Neuronal stem cell (in vitro differentiated cells): ENCODE data around the gene PRDM5.
A peak's percentile ranks its signal among the peaks of the same experiment; 100 is the strongest.
"Not testable (repeated sequence)": the region's sequence is repeated elsewhere in the genome, so short reads cannot be mapped to it uniquely, and the experiment has no call there.

Source experiments
- DNase-seq: peaks from one replicate; pipeline ENCODE4 v3.0.0-alpha.2; 2013; ENCODE audit warnings: low spot score
- H2AFZ ChIP-seq: one replicate; pipeline ENCODE4 v1.6.1; 2013; ENCODE audit warnings: mild to moderate bottlenecking, low read length, inconsistent platforms
- H2AK5ac ChIP-seq: 2 replicates; pipeline ENCODE4 v1.6.1; 2013; ENCODE audit warnings: low read depth, mild to moderate bottlenecking, inconsistent platforms, low read length, moderate library complexity, mixed read lengths
- H2BK120ac ChIP-seq: 2 replicates; pipeline ENCODE4 v1.6.1; 2013; ENCODE audit warnings: low read depth, mild to moderate bottlenecking, inconsistent platforms, low read length, moderate library complexity, mixed read lengths
- H2BK12ac ChIP-seq: one replicate; pipeline ENCODE4 v1.6.1; 2013; ENCODE audit warnings: low read length, inconsistent platforms
- H2BK15ac ChIP-seq: 2 replicates; pipeline ENCODE4 v1.6.1; 2013; ENCODE audit warnings: mild to moderate bottlenecking, low read length, inconsistent platforms, mixed read lengths
- H2BK5ac ChIP-seq: one replicate; pipeline ENCODE4 v1.6.1; 2013; ENCODE audit warnings: inconsistent platforms, mild to moderate bottlenecking, low read length, moderate library complexity
- H3K14ac ChIP-seq: one replicate; pipeline ENCODE4 v1.6.1; 2013; ENCODE audit warnings: low read length, inconsistent platforms
- H3K18ac ChIP-seq: 2 replicates; pipeline ENCODE4 v1.6.1; 2013; ENCODE audit warnings: low read length, inconsistent platforms
- H3K23ac ChIP-seq: 2 replicates; pipeline ENCODE4 v1.6.1; 2013; ENCODE audit warnings: low read depth, mild to moderate bottlenecking, mixed read lengths, low read length, inconsistent platforms; ENCODE audit not compliant: poor library complexity
- H3K27ac ChIP-seq: replicated peaks from 3 replicates; pipeline ENCODE4 v1.5.1; 2013; ENCODE audit warnings: low read length, inconsistent platforms
- H3K27me3 ChIP-seq, 3 experiments: 2 replicates each; pipeline ENCODE4 v1.6.1; 2013; ENCODE audit warnings: low read length in 3 of 3, mild to moderate bottlenecking in 2 of 3, inconsistent platforms in 1 of 3, low read depth in 1 of 3, mixed read lengths in 1 of 3, moderate library complexity in 1 of 3; ENCODE audit not compliant: control insufficient read depth in 3 of 3, insufficient read depth in 3 of 3
- H3K36me3 ChIP-seq, 2 donors: replicated peaks in 1 of 2; 2 replicates each; pipeline ENCODE4 v1.6.1; 2013; ENCODE audit warnings: low read length in 2 of 2; ENCODE audit not compliant: control insufficient read depth in 2 of 2, insufficient read depth in 2 of 2
- H3K4ac ChIP-seq: 2 replicates; pipeline ENCODE4 v1.6.1; 2013; ENCODE audit warnings: inconsistent platforms, mild to moderate bottlenecking, low read length, moderate library complexity
- H3K4me1 ChIP-seq, 2 donors: 1 replicate in 1 of 2; 2 replicates in 1 of 2; pipeline ENCODE4 v1.6.1; 2013; ENCODE audit warnings: low read length in 2 of 2, low read depth in 1 of 2; ENCODE audit not compliant: control insufficient read depth in 2 of 2, insufficient read depth in 1 of 2
- H3K4me2 ChIP-seq: one replicate; pipeline ENCODE4 v1.6.1; 2013; ENCODE audit warnings: mild to moderate bottlenecking, low read length, inconsistent platforms; ENCODE audit not compliant: insufficient read depth, poor library complexity, severe bottlenecking
- H3K4me3 ChIP-seq, 2 donors: 2 replicates each; pipeline ENCODE4 v1.5.1; 2013; ENCODE audit warnings: low read length in 2 of 2, mild to moderate bottlenecking in 2 of 2, inconsistent platforms in 1 of 2, moderate library complexity in 1 of 2
- H3K79me1 ChIP-seq: one replicate; pipeline ENCODE4 v1.6.1; 2013; ENCODE audit warnings: low read depth, mild to moderate bottlenecking, inconsistent platforms, low read length, moderate library complexity
- H3K9ac ChIP-seq: one replicate; pipeline ENCODE4 v1.6.1; 2013; ENCODE audit warnings: mild to moderate bottlenecking, low read depth, low read length, inconsistent platforms; ENCODE audit not compliant: poor library complexity
- H3K9me3 ChIP-seq, 2 donors: replicated peaks in 1 of 2; 2 replicates each; pipeline versions ENCODE3 to v1.6.1; 2013; ENCODE audit warnings: low read length in 2 of 2, mild to moderate bottlenecking in 2 of 2, inconsistent platforms in 1 of 2, low read depth in 1 of 2, mixed read lengths in 1 of 2, moderate library complexity in 1 of 2; ENCODE audit not compliant: control insufficient read depth in 2 of 2, insufficient read depth in 1 of 2
- H4K8ac ChIP-seq: one replicate; pipeline ENCODE4 v1.6.1; 2013; ENCODE audit warnings: low read depth, mild to moderate bottlenecking, inconsistent platforms, low read length, moderate library complexity
- H4K91ac ChIP-seq: one replicate; pipeline ENCODE4 v1.6.1; 2013; ENCODE audit warnings: low read length, low read depth, mild to moderate bottlenecking, inconsistent platforms; ENCODE audit not compliant: poor library complexity
- WGBS, 2 donors: extraction: QIAGEN DNeasy Blood & Tissue Kit; methylation state at CpG; one replicate each; pipeline ENCODE4 v1.1.7; 2013; ENCODE audit warnings: missing lambda C conversion rate in 2 of 2, mixed read lengths in 1 of 2; ENCODE audit not compliant: insufficient read length in 2 of 2, insufficient replicate concordance in 1 of 2; ENCODE audit errors: extremely low coverage in 2 of 2; 5-methylcytosine and 5-hydroxymethylcytosine counted together

Gene PRDM5

GRCh38 chr4:120753854-120754253, 168.7 kb downstream of the PRDM5 start:
- Histone ChIP-seq H3K79me1 (no peaks in the 10 kb centered on the region), H3K4me2 (no peak overlapping the region), H4K91ac (no peak overlapping the region), H2AK5ac (no peak overlapping the region), H3K4me3 (no peak overlapping the region), H2BK5ac (no peak overlapping the region), H3K27me3 (no peaks in the 10 kb centered on the region), H2BK120ac (no peak overlapping the region), H3K36me3 (peaks cover 0 to 2% of the 10 kb centered on the region in 2 donors), H3K18ac (no peak overlapping the region), H3K23ac (no peak overlapping the region), H3K4me1 (peaks cover 4 to 17% of the 10 kb centered on the region in 2 donors), H2BK15ac (no peak overlapping the region), H3K9ac (no peak overlapping the region), H2AFZ (no peak overlapping the region), H4K8ac (no peak overlapping the region), H3K14ac (no peak overlapping the region), H3K27ac (no peak overlapping the region), H3K4ac (no peak overlapping the region), H3K9me3 (peaks cover 0 to 13% of the 10 kb centered on the region in 2 donors), H2BK12ac (no peak overlapping the region)
- no CpG with 5 or more reads among the region's 1 CpG for WGBS, 2 donors
- DNase-seq = peak; percentile 18

- DNase-seq = no peak
- H3K79me1 ChIP-seq = no peaks in the 10 kb centered on the region
- H3K27me3 ChIP-seq = no peaks in the 10 kb centered on the region
- H4K91ac ChIP-seq = no peak overlapping the region
- H3K27ac ChIP-seq = no peak overlapping the region
- H2BK120ac ChIP-seq = no peak overlapping the region
- peaks cover 0 to 4% of the 10 kb centered on the region in 2 donors for H3K36me3 ChIP-seq
- no peak overlapping the region for H3K4me3 ChIP-seq
- peaks cover 0 to 13% of the 10 kb centered on the region in 2 donors for H3K9me3 ChIP-seq
- H3K4me1 ChIP-seq = peaks cover 4 to 11% of the 10 kb centered on the region in 2 donors
- H3K9ac ChIP-seq = no peak overlapping the region
- H3K4me2 ChIP-seq = no peak overlapping the region
- H2AFZ ChIP-seq = no peak overlapping the region
- H2BK15ac ChIP-seq = no peak overlapping the region
- H3K4ac ChIP-seq = no peak overlapping the region
- H2BK5ac ChIP-seq = no peak overlapping the region
- H4K8ac ChIP-seq = no peak overlapping the region
- no peak overlapping the region for H3K23ac ChIP-seq
- no peak overlapping the region for H2BK12ac ChIP-seq
- WGBS, 2 donors = no CpG with 5 or more reads among the region's 5 CpGs
- no peak overlapping the region for H2AK5ac ChIP-seq
- H3K14ac ChIP-seq = no peak overlapping the region
- H3K18ac ChIP-seq = no peak overlapping the region
Observed at GRCh38 chr4:120750152-120750525, 172.4 kb downstream of the PRDM5 start.

- no peak overlapping the region for H4K8ac ChIP-seq
- H3K9me3 ChIP-seq = peaks cover 0 to 13% of the 10 kb centered on the region in 2 donors
- peaks cover 3 to 11% of the 10 kb centered on the region in 2 donors for H3K4me1 ChIP-seq
- H4K91ac ChIP-seq = no peak overlapping the region
- H3K4ac ChIP-seq = no peak overlapping the region
- no peaks in the 10 kb centered on the region for H3K79me1 ChIP-seq
- H3K9ac ChIP-seq = no peak overlapping the region
- H2BK15ac ChIP-seq = no peak overlapping the region
- no peak overlapping the region for H2AK5ac ChIP-seq
- peaks cover 0 to 4% of the 10 kb centered on the region in 2 donors for H3K36me3 ChIP-seq
- no peak overlapping the region for H2BK120ac ChIP-seq
- H2AFZ ChIP-seq = no peak overlapping the region
- H3K14ac ChIP-seq = no peak overlapping the region
- no peak overlapping the region for H3K4me3 ChIP-seq
- H3K23ac ChIP-seq = no peak overlapping the region
- H3K18ac ChIP-seq = peak overlapping the region; percentile 41
- H2BK12ac ChIP-seq = no peak overlapping the region
- no peak overlapping the region for H3K27ac ChIP-seq
- no peaks in the 10 kb centered on the region for H3K27me3 ChIP-seq
- WGBS, 2 donors = no CpG with 5 or more reads among the region's 6 CpGs
- no peak overlapping the region for H3K4me2 ChIP-seq
- H2BK5ac ChIP-seq = no peak overlapping the region
- DNase-seq = no peak
Observed at GRCh38 chr4:120749445-120750151, 172.9 kb downstream of the PRDM5 start.

GRCh38 chr4:120741636-120742035, 180.9 kb downstream of the PRDM5 start:
- not testable (repeated sequence) for H3K9me3 ChIP-seq, H3K36me3 ChIP-seq, H3K27me3 ChIP-seq, H2AFZ ChIP-seq, H3K27ac ChIP-seq, H4K91ac ChIP-seq, H3K79me1 ChIP-seq, H2BK120ac ChIP-seq, H3K18ac ChIP-seq, H2BK15ac ChIP-seq, H3K23ac ChIP-seq, H2AK5ac ChIP-seq, H3K4me3 ChIP-seq, DNase-seq, H2BK5ac ChIP-seq, H4K8ac ChIP-seq, H3K4ac ChIP-seq, H3K4me1 ChIP-seq, H3K14ac ChIP-seq, H3K4me2 ChIP-seq, H2BK12ac ChIP-seq, H3K9ac ChIP-seq
- WGBS, 2 donors = no CpG with 5 or more reads among the region's 9 CpGs
